Tongue (tissue), 2 donors: Measurements from ENCODE around the gene GATAD2A. TPM values are rescaled to one million over a fixed set of nuclear protein-coding genes. Genes with fewer than 3 reads are reported as not detected.

Experiments used
- DNase-seq: peaks from one replicate; pipeline ENCODE4 v3.0.0-alpha.2; 2015
- total RNA-seq: library from RNA; depleted of rRNA; stranded (reverse); fragments of >200 nt; gene quantifications from one replicate; pipeline ENCODE4 v1.2.3, GENCODE V29; 2014

The GATAD2A gene
- total RNA-seq, 1 donor from 2014 or later = 24.0 TPM

- DNase-seq = peak; percentile 43
Observed at GRCh38 chr19:19447536-19448237, 42.2 kb downstream of the GATAD2A start.

GRCh38 chr19:19448238-19448544 lies 42.7 kb downstream of the GATAD2A start:
- DNase-seq = no peak

GRCh38 chr19:19451429-19452242 lies 46.2 kb downstream of the GATAD2A start:
- DNase-seq = no peak

- DNase-seq = no peak
Observed at GRCh38 chr19:19452243-19453124, 47.0 kb downstream of the GATAD2A start.

- no peak for DNase-seq
Observed at GRCh38 chr19:19453125-19453454, 47.6 kb downstream of the GATAD2A start.

- DNase-seq = peak; percentile 68
Observed at GRCh38 chr19:19455166-19455919, 49.9 kb downstream of the GATAD2A start.

GRCh38 chr19:19457671-19458070 lies 52.2 kb downstream of the GATAD2A start:
- DNase-seq = no peak

- peak; percentile 52 for DNase-seq
Observed at GRCh38 chr19:19458110-19458816, 52.8 kb downstream of the GATAD2A start.

GRCh38 chr19:19459073-19459472 lies 53.6 kb downstream of the GATAD2A start:
- DNase-seq = no peak

GRCh38 chr19:19459707-19460251 lies 54.3 kb downstream of the GATAD2A start:
- no peak for DNase-seq

- DNase-seq = no peak
Observed at GRCh38 chr19:19460258-19460731, 54.8 kb downstream of the GATAD2A start.

- peak; percentile 60 for DNase-seq
Observed at GRCh38 chr19:19460761-19461265, 55.3 kb downstream of the GATAD2A start.

GRCh38 chr19:19461306-19461670 lies 55.8 kb downstream of the GATAD2A start:
- DNase-seq = no peak

- peak; percentile 97 for DNase-seq
Observed at GRCh38 chr19:19461671-19462622, 56.5 kb downstream of the GATAD2A start.

GRCh38 chr19:19463348-19464117 lies 58.1 kb downstream of the GATAD2A start:
- DNase-seq = peak; percentile 92

- DNase-seq = peak; percentile 87
Observed at GRCh38 chr19:19464339-19465098, 59.0 kb downstream of the GATAD2A start.

GRCh38 chr19:19465436-19466070 lies 60.1 kb downstream of the GATAD2A start:
- DNase-seq = no peak

- no peak for DNase-seq
Observed at GRCh38 chr19:19466201-19466600, 60.7 kb downstream of the GATAD2A start.
